GM13976 (cell line): ENCODE data around the gene UBE2S.

Experiments
- DNase-seq: peaks from one replicate; pipeline ENCODE4 v3.0.0; 2012; ENCODE audit warnings: low spot score
- in situ Hi-C: fragments of 300-500 bp; cut with MboI; formaldehyde crosslinking; loops from one replicate; pipeline ENCODE4 v1.12.0; 2022; ENCODE audit warnings: low sequenced_read_pairs, mixed read lengths, inconsistent platforms; ENCODE audit not compliant: unreplicated experiment
- TF ChIP-seq, protein P1 (sequence below): IDR thresholded peaks from 2 replicates; pipeline ENCODE4 v1.5.1; 2012; ENCODE audit warnings: borderline replicate concordance, mild to moderate bottlenecking; ENCODE audit not compliant: insufficient read depth; ENCODE audit errors: extremely low read depth, missing control alignments, control extremely low read depth

The UBE2S gene

DNA sequence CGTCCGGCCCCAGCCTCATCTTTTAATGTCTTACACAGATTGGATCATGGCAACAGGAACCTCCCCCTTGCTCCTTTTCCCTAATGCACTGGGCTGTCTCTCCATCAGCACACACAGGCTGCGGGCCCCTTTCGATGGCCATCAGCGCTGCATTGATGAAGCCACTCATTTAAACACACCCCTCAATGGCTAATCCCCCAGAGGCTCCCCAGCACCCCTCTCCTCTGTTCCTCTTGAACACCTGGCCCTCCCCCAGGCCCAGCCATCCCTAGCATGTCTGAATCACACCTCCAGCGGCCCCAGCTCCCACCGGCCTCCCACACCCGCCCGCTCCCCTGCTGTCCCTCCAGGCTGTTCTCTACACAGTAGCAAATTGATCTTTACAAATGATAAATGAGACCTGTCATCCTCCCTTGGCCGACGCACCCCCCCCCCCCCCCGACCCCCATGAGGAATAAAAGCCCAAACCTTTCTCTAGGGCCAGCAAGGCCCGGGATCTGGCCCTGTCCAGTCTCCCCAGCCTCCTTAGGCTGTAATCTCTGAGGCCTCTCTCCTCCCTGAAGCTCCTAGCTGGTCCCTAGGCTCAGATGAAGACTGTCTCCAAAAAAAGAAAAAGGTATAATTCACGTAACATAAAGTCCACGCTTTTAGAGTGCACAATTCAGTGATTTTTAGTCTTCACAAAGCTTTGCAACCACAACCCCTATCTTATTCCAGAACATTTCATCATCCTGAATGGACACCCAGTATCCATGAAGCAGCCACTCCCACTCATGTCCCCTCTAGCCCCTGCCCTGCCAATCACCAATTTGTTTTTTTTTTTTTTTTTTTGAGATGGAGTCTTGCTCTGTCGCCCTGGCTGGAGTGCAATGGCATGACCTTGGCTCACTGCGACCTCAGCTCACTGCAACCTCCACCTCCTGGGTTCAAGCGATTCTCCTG, 14.5 kb downstream of the UBE2S start:
- TF ChIP-seq, protein P1, sequence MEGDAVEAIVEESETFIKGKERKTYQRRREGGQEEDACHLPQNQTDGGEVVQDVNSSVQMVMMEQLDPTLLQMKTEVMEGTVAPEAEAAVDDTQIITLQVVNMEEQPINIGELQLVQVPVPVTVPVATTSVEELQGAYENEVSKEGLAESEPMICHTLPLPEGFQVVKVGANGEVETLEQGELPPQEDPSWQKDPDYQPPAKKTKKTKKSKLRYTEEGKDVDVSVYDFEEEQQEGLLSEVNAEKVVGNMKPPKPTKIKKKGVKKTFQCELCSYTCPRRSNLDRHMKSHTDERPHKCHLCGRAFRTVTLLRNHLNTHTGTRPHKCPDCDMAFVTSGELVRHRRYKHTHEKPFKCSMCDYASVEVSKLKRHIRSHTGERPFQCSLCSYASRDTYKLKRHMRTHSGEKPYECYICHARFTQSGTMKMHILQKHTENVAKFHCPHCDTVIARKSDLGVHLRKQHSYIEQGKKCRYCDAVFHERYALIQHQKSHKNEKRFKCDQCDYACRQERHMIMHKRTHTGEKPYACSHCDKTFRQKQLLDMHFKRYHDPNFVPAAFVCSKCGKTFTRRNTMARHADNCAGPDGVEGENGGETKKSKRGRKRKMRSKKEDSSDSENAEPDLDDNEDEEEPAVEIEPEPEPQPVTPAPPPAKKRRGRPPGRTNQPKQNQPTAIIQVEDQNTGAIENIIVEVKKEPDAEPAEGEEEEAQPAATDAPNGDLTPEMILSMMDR = no peak
- no peak for DNase-seq
- in situ Hi-C loops = no loop called here

DNA sequence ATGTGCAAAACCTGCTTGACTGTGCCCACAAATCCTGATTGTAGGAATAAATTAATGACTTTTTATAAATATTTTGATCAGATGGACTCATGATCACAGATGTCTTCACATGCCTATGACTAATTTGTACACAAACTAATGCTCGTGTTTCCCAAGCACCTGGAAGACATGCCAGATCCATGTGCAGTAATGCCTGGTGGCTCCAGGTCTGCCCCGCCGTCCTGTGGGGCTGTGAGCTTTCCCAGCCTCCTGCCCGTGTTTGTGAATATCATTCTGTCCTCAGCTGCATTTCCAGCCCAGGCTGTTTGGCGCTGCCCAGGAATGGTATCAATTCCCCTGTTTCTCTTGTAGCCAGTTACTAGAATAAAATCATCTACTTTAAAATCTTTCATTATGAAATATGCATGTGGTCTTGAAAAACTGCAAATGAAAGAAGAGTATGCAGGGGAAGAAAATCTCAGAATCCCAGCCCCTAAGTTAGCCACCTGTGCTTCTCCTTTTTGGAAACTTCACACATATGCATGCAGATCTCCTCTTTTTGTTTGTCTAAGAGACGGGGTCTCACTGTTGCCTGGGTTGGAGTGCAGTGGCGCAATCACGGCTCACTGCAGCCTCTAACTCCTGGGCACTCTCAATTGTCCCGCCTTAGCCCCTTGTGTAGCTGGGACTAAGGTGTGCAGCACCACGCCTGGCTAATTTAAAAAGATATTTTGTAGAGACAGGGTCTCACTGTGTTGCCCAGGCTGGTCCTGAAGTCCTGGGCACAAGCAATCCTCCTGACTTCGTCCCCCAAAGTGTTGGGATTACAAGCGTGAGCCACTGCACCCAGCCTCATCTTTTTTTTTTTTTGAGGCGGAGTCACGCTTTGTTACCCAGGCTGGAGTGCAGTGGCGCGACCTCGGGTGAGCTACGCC, 15.6 kb downstream of the UBE2S start:
- no peak for DNase-seq
- in situ Hi-C loops = no loop called here
- TF ChIP-seq, protein P1 = no peak

DNA sequence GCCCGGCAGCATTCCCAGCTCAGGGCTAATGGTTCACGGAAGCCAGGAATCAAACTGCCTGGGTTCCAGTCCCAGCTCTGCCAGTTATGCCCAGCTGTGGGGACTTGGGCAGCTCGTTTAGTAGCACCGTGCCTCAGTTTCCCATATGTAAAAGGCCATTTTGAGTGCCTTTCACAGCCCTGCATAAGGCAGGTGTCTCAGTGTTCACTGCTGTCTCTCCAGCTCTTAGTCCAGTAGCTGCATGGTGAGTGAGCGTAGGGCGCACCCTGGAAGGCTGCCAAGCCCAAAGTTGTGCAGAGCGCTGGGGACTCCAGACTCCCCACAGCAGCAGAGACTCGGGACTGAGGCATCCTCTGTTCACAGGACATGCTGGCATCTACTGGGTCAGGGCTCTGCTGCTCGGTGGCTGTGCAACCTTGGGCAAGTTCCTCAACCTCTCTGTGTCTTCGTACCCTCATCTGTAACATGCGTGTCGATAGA, 16.4 kb downstream of the UBE2S start:
- DNase-seq = no peak
- TF ChIP-seq, protein P1 = no peak
- in situ Hi-C loops = no loop called here

DNA sequence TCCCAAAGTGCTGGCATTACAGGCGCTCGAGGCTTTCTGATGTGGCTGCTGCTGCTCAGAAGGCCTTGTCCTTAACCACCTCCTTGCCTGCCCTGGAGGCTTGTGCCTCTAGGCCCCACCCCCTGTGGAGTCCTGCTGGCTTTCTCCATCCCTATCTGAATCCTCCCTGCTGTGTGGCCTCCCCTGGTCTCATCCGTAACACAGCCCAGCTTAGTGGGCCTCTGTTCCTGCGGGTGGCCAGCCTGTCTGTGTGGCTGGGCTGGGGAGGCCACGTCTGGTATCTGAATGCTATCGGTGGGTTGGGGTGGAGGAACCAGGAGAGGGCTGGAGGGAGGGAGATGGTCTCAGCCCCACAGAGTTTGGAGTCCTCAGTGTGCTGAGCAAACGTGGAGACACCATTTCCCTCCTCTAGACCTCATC, 17.1 kb downstream of the UBE2S start:
- no peak for DNase-seq
- TF ChIP-seq, protein P1 = no peak
- in situ Hi-C loops = no loop called here

DNA sequence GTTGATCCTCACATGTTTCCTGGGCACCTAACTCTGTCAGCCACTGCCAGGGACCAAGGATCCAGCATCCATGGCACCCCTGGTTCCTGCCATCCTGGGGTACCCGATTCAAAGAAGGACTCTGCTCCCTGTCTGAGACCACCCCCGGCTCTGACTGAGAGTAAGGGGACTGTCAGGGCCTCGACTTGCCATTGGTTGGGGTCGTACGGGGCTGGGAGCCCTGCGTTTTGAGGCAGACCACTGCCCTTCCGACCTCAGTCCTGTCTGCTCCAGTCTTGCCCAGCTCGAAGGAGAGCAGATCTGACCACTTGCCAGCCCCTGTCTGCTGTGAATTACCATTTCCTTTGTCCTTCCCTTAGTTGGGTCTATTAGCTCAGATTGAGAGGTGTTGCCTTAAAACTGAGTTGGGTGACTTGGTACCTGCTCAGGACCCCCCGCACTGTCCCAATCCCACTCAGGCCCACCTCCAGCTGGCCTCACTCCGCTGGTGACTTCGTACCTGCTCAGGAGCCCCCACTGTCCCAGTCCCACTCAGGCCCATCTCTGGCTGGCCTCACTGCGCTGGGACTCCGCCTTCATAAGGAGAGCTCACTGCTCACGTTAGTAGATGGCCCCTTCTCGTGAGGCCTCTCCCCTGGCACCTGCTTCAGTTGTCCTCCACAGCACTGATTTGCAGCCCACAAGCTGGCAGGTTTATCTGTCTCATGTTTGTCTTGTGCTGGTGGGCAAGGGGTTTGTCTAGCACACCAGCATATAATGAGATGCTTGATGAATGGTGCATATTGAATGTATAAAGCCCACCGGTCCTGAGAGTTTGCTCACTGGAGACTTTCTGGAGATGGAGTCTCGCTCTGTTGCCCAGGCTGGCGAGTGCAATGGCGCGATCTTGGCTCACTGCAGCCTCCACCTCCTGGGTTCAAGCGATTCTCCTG, 17.9 kb downstream of the UBE2S start:
- in situ Hi-C loops = no loop called here
- DNase-seq = no peak
- TF ChIP-seq, protein P1 = no peak
